ENCODE data around the gene RALGPS1. TPM values are rescaled to one million over a fixed set of nuclear protein-coding genes. Genes with fewer than 3 reads are reported as not detected.

RALGPS1 gene
- total and polyA plus RNA-seq, 2 of the 13 experiments (the other 11 are each of a cell fraction or from before 2014, with no cell fraction given), result 3.7 to 6.5 TPM

- CTCF ChIA-PET (ENCODE audit: low intra/inter-chr PET ratio, low total read pairs), result no interaction called here
- Histone ChIP-seq H3K36me3 (replicated peaks in 1 of 2; ENCODE audit: control insufficient read depth in 1 of 2, insufficient read depth in 2 of 2, low read length in 2 of 2) (peaks cover 13 to 27% of the 10 kb centered on the region in 2 experiments; a peak in 4 of 5 replicates), H3K4me2 (ENCODE audit: low read depth, low read length) (no peak overlapping the region), H3K4me3 (replicated peaks in 1 of 3; ENCODE audit: insufficient read depth in 1 of 3, low read depth in 2 of 3, low read length in 3 of 3) (no peak overlapping the region), H3K27me3 (ENCODE audit: control insufficient read depth in 1 of 2, insufficient read depth in 2 of 2, low read length in 2 of 2) (no peaks in the 10 kb centered on the region), H3K27ac (ENCODE audit: extremely low read length, insufficient read depth, low read length) (no peak overlapping the region), H2AFZ (ENCODE audit: low read length) (no peak overlapping the region), H3K9me3 (ENCODE audit: low read length) (no peaks in the 10 kb centered on the region), H3K9ac (ENCODE audit: insufficient read depth, low read depth, low read length) (no peak overlapping the region), H3K4me1 (ENCODE audit: insufficient read depth, low read length) (peaks cover 10% of the 10 kb centered on the region), H4K20me1 (ENCODE audit: insufficient read depth, low read length) (no peaks in the 10 kb centered on the region), H3K79me2 (ENCODE audit: insufficient read depth, low read length) (peaks cover 23% of the 10 kb centered on the region)
- no peak for ATAC-seq
- POLR2A ChIA-PET, result no interaction called here
- in situ Hi-C loops (cut with HindIII; ENCODE audit: extremely low pct_ligation_motif_present, low pct_unique_long_range_greater_than_20kb) (no loop called here), intact Hi-C loops (cut with micrococcal nuclease; ENCODE audit: unreplicated experiment) (no loop called here)
- no TSS peak for BruUV-seq (replicated peaks)
- DNase-seq (ENCODE audit: low spot score), result no peak
- TF ChIP-seq, protein P1, sequence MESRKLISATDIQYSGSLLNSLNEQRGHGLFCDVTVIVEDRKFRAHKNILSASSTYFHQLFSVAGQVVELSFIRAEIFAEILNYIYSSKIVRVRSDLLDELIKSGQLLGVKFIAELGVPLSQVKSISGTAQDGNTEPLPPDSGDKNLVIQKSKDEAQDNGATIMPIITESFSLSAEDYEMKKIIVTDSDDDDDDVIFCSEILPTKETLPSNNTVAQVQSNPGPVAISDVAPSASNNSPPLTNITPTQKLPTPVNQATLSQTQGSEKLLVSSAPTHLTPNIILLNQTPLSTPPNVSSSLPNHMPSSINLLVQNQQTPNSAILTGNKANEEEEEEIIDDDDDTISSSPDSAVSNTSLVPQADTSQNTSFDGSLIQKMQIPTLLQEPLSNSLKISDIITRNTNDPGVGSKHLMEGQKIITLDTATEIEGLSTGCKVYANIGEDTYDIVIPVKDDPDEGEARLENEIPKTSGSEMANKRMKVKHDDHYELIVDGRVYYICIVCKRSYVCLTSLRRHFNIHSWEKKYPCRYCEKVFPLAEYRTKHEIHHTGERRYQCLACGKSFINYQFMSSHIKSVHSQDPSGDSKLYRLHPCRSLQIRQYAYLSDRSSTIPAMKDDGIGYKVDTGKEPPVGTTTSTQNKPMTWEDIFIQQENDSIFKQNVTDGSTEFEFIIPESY (CRISPR knock-in tag; IDR thresholded peaks at IDR 0.05), result 0 out of 2 replicates have a peak, but pooled peaks have one; percentile 17
- TF ChIP-seq STAT6 (CRISPR knock-in tag; IDR thresholded peaks at IDR 0.05; ENCODE audit: borderline replicate concordance), result no peak
- 98% methylated on average over 9 of the region's 9 CpGs for WGBS (ENCODE audit: low lambda C conversion rate)
- no peak for FAIRE-seq
Observed at GRCh38 chr9:126877418-126877817, 37.2 kb upstream of the RALGPS1 start.

DNA sequence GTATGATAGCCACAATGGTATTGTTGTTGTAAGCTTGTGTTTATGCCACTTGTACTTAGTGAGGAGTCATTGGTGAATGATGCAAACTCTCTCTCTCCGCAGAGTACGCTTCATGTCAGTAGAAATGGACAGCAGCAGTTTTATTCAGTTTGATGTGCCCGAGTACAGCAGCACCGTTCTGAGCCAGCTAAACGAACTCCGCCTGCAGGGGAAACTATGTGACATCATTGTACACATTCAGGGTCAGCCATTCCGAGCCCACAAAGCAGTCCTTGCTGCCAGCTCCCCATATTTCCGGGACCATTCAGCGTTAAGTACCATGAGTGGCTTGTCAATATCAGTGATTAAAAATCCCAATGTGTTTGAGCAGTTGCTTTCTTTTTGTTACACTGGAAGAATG lies 35.3 kb upstream of the RALGPS1 start:
- Histone ChIP-seq H3K27ac (ENCODE audit: extremely low read length, insufficient read depth, low read length) (no peak overlapping the region), H3K9me3 (ENCODE audit: low read length) (no peaks in the 10 kb centered on the region), H2AFZ (ENCODE audit: low read length) (no peak overlapping the region), H4K20me1 (ENCODE audit: insufficient read depth, low read length) (no peaks in the 10 kb centered on the region), H3K79me2 (ENCODE audit: insufficient read depth, low read length) (peaks cover 20% of the 10 kb centered on the region), H3K36me3 (replicated peaks in 1 of 2; ENCODE audit: control insufficient read depth in 1 of 2, insufficient read depth in 2 of 2, low read length in 2 of 2) (peaks cover 16 to 29% of the 10 kb centered on the region in 2 experiments; a peak in 4 of 5 replicates), H3K4me2 (ENCODE audit: low read depth, low read length) (no peak overlapping the region), H3K4me3 (replicated peaks in 1 of 3; ENCODE audit: insufficient read depth in 1 of 3, low read depth in 2 of 3, low read length in 3 of 3) (no peak overlapping the region), H3K9ac (ENCODE audit: insufficient read depth, low read depth, low read length) (no peak overlapping the region), H3K27me3 (ENCODE audit: control insufficient read depth in 1 of 2, insufficient read depth in 2 of 2, low read length in 2 of 2) (no peaks in the 10 kb centered on the region), H3K4me1 (ENCODE audit: insufficient read depth, low read length) (peaks cover 3% of the 10 kb centered on the region)
- POLR2A ChIA-PET, result no interaction called here
- no peak for FAIRE-seq
- in situ Hi-C loops (cut with HindIII; ENCODE audit: extremely low pct_ligation_motif_present, low pct_unique_long_range_greater_than_20kb), result no loop called here
- no TSS peak for BruUV-seq (replicated peaks)
- WGBS (ENCODE audit: low lambda C conversion rate), result 94% methylated on average over 9 of the region's 9 CpGs
- TF ChIP-seq ZNF607 (CRISPR knock-in tag; IDR thresholded peaks at IDR 0.05; ENCODE audit: borderline replicate concordance), result no peak
- CTCF ChIA-PET (ENCODE audit: low intra/inter-chr PET ratio, low total read pairs), result no interaction called here
- intact Hi-C loops (cut with micrococcal nuclease; ENCODE audit: unreplicated experiment), result no loop called here
- no peak for ATAC-seq
- no peak for DNase-seq (ENCODE audit: low spot score)

Measured in HepG2 (cell line).